Ramos (cell line): ENCODE data around the gene ANTKMT.

Experiments used
- in situ Hi-C: fragments of 300-500 bp; cut with MboI; formaldehyde crosslinking; loops from one replicate; pipeline ENCODE4 v1.14.3; 2022; ENCODE audit warnings: low sequenced_read_pairs; ENCODE audit not compliant: unreplicated experiment

Gene ANTKMT

DNA sequence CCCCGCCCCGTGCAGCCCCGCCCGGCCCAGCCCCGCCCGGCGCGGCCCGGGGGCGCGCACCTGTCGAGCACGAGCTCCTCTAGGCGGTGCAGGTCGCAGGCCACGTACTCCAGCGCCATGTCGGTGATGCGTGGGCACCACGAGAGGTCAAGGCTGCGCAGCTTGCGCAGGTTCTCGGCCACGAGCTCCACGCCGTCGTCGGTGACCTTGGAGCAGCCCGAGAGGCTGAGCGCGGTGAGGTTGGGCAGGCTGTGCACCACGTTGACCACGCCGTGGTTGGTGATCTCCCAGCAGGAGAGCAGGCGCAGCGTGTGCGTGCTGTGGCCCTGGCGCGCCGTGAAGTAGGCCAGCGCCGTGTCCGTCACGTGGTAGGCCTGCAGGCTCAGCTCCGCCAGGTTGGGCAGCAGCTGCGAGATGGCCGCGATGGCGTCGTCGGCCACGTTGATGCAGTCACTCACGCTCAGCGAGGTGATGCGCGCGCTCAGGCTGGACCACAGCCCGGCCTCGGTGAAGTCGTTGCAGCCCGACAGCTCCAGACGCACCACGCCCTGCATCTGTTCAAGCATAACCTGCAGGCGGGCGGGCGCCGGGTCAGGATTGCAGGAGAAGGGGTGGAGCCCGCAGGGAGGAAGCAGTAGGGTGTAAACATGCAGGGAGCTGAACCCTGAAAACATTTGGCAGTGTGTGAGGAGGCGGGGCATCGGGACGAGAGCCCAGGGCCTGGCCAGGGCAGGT lies 25.4 kb upstream of the ANTKMT start:
- in situ Hi-C loops, result no loop called here

DNA sequence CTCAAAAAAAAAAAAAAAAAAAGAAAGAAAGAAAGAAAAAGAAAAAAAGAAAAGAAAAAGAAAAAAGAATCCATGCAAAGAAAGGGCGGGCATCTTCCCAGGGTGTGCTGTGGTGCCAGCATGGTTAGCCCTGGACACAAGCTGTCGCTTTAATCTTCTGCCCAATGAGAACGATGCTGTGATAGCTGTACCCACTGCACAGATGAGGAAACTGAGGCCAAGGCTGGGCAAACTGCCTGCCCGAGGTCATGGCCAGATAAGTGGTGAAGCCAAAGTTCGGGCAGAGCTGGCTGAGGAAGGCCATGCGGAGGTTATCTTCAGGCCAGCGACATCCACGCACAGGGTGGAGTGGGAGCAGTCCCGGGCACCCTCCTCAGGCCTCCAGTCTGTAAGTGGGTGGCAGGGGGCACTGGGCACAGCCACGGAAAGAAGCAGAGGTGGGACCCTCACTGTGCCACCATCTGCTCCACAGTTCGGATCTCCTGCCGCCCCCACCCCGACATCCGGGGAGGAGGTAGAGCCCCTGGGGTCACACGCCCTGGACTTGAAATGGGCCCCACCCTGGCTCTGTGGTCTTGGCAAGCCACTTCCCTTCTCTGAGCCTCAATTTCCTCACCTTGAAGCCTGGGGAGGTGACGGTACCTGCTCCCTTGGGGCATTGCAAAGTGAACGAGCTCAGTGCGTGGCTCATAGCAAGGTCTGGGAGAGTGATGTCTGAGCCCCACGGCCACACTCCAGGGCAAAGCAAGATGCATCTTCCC lies 21.9 kb upstream of the ANTKMT start:
- in situ Hi-C loops, result no loop called here

DNA sequence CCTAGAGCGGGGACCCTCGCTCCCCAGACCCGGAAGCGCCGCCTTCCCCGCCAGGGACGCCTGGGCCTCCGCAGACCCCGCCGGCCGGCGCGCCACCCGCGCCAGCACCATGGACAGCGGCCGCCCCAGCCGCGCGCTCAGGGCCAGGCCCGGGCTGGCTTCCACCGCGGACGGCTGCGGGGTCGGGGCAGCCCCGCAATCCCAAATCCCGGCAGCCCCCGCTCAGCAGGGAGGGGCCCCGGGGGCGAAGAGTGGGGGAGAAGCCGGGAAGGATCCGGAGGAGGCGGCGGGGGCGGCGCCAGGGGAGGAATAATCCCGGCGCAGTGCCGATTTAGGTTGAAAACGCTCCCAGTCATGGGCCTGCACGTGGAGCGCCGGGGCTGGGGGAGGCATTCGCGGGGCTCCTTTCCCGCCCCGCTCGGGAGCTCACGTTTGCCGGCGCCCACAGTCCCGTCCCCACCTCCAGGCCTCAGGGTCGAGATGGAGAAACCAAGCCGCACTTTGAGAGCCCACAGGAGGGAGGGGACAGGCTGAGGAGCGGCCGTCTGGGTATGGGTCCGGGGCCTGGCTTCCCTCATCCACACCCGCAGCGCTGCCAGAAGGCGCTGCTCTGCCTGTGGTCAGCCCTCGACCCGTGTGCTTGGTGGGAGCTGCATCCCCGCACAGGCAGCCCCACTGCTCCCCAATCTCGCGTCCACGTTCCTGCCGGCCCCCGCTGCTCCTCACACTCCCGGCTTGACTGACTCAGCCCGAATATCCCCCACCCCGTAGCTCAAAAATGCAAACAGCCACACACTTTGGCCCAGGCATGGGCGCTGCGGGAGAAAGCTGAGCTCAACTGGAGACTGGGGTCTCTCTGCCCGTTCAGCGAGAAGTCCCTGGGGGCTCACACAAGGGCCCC lies 20.0 kb upstream of the ANTKMT start:
- in situ Hi-C loops, result loop anchor here (25.0 kb wide), 1 partner anchor 361 kb away; the partner anchor contains the start of gene SSTR5

DNA sequence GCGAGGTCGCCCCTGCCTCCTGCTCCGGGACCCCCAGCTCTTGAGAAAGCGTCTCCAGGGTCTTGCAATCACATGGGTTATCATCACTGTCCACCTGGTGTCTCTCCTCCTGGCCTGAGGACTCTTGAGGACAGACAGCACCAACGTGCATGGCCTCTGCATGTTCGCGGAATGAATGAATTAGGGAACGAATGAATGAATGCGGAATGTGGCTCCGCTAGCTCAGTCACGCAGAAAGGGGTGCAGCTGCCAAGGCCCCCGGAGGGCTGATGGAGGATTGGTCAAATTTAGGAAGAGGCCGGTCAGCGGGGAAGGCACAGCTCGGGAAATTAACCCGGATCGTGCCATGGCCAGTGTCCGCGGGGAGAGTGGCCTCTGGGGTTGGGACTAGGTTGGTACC lies 18.6 kb upstream of the ANTKMT start:
- in situ Hi-C loops, result loop anchor here (25.0 kb wide), 1 partner anchor 360 kb away; the partner anchor contains the start of gene SSTR5

DNA sequence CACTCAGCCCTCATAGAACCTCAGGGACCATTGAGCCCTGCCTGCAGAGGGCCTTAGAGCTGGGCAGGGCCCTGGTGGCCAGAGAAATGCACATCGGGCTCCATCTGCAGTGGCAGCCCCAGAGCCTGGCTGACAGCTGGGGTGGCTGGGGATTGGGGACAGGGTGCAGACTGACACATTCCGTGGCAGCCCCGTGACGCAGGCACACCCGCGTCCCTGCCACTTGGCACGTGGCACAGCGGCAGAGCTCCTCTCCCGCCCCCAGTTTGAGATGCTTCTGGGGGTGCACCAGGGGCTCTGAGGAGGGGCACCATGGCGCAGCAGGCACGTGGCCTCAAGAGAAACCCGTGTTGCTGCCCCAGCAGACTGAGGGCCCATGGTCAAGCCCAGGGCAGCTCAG lies 17.5 kb upstream of the ANTKMT start:
- in situ Hi-C loops, result loop anchor here (25.0 kb wide), 1 partner anchor 359 kb away; the partner anchor contains the start of gene SSTR5

DNA sequence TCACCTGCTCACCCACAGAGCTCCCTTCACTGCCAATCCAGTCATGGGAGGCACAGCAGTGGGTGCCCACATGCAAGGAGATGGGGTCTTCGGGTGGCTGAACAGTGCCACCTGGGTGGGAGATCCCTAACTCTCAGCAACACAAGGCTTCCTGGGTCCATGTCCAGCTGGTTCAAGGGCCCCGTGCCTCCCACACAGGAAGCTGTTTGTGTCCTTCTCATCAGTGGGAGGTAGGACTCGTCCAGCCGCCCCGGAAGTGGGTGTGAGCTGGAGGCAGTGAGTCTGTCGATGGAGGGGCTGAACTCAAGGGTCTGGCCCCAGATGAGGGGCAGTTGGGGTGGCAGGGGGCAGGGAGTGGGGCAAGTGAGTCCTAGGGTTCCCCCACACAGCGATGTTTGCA lies 16.9 kb upstream of the ANTKMT start:
- in situ Hi-C loops, result loop anchor here (25.0 kb wide), 1 partner anchor 358 kb away; the partner anchor contains the start of gene SSTR5

DNA sequence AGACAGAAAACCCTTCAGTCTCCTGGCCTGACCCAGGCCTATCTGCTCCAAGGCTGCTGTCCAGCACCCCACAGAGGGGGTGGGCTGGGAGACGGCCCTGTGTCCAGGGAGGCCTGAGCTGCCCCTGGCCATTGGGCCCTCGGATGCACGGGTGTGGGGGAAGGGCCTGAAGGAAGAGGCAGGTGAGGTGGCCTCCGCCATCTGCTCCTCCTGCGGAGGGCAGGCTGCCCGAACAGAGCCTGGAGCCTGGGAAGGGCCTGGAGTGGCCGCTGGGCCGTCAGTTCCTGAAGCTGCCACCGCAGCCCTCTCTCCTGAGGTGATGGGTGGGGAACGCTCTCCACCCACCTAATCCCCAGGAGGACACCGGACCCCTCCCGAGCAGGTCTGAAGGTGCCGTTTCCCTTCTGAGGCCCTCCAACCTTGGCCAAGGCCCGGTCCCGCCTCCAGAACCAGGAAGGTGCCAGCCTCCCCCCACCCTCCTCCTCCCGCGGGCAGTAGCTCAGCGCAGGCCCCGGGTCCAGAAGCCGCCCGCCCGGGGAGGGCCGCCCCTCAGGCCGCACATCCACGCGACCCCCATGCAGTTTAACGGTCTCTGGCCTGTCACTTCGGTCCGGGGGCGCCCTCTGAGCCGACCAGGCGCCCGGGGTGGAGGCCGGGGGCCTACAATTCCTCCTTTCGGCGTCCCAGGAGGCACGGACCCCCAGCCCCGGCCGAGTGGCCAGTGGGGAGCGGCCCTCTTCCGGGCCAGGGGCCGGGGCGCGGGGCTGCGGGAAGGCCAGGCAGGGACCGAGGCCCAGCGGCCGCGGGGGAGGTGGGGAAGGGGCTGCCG lies 16.2 kb upstream of the ANTKMT start:
- in situ Hi-C loops, result loop anchor here (25.0 kb wide), 1 partner anchor 358 kb away; the partner anchor contains the start of gene SSTR5

DNA sequence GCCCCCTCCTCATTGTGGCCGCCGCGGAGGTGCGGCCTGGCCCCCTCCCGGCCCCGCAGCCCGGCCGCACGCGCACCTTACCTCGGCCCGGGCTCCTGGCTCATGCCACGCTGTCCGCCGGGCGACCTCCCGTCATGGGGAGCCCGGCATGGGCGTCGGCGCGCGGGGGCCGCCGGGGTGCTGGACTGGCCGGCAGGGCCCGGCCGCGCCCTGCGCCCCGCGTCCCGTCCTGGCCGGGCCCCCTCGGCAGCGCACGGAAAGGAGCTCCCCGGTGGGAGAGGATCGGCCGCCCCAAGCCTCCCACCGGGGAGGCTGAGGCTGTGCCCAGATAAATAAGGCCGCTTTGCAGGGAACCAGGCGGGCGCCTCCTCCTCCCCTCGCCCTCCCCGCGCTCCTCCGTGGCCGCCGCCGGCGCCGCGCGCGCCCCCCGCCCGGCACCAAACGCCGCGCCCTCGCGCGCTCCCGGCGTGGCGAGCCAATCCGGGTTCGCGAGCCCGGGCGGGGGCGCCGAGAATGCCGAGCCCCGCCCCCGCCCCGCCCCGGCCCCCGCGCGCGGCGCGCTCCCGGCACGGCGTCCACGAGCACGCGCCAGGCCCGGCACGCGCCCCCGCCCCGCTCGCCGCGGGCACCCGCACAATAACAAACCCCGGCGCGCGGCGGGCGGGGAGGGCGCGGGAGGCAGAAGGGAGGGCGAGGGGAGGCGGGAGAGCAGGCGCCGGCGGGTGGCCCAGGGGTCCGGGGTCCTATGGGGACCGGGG lies 15.3 kb upstream of the ANTKMT start, which contains the start of gene FBXL16:
TSS of gene FBXL16 (minus strand) at position 371 of the 758 bp plus-strand sequence. CDS start 8,396 bp downstream, outside the sequence.
- in situ Hi-C loops, result loop anchor here (25.0 kb wide), 1 partner anchor 357 kb away; the partner anchor contains the start of gene SSTR5

DNA sequence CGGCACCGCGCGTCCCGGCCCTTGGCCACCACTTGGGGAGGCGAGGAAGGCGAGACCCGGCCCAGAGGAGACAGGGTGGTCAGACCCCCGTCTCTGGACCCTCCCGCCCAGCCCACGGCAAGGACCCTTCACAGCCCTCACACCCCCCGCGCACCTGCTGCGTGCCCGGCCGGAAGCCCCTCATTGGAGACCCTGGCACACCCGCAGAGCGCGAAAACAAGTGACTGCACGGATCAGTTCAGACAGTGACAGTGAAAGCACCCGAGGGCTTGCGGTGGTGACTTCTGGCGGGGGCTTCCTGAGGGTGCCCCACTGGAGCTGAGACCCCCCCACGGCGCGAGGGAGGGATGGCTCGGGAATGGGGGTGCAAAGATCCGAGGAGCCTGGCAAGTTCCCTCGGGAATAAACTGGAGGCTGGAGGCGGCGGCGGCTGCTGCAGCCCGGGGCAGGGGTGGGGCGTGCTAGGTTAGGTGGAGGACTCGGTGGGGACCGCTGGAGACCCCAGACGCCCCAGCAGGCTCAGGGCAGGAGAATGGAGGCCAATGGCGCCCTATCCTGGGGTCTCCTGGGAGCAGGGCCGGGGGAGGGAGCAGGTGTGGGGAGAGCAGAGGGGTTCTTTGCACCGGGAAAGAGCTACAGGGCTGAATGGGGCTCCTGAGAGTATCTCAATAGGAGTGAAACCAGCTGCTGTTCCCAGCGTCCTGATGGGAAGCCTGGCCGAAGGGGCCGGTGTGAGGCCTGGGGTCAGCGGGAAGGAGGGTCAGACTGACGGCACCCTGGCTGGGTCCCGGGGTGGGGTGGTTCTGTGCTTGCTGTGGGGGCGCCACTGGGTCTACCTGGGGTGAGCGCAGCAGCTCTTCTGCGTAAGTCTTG lies 14.5 kb upstream of the ANTKMT start:
- in situ Hi-C loops, result loop anchor here (25.0 kb wide), 1 partner anchor 356 kb away; the partner anchor contains the start of gene SSTR5

DNA sequence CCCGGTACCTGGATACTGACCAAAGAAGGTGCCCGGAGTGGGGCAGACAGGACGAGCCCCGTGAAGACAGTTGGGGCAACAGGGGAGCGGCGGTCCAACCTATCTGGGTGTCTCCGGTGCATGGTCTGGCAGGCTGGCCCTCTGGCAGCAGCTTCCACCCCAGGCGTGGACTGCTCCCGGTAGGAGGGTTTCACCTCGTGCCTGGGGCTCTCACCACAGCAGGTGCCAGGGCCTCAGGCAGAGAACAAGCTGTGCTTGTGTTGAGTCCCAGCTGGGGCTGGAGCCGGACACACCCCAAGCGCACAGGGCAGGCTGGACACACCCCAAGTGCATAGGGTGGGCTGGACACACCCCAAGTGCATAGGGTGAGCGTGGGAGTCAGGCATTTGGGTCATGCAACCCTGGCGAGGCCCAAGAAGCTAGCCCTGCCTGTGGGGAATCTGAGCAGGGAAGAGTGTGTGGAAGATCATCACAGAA lies 13.8 kb upstream of the ANTKMT start:
- in situ Hi-C loops, result loop anchor here (25.0 kb wide), 1 partner anchor 355 kb away; the partner anchor contains the start of gene SSTR5

DNA sequence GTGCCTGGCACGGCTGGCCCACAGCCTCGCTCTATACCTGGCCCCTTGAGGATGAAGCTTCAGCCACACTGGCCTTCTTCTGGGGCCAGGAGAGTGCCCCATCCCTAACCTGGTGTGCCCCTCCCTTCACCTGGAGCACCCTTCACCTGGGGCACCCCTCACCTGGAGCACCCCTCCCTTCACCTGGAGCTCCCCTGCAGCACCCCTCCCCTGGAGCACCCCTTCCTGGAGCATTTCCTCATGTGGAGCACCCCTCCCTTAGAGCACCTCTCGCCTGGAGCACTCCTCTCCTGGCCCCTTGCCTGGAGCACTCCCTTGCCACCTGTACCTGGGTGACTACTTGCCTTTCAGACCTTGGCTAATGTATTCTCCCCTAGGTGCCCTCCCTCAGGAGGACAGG lies 12.9 kb upstream of the ANTKMT start:
- in situ Hi-C loops, result loop anchor here (25.0 kb wide), 1 partner anchor 354 kb away; the partner anchor contains the start of gene SSTR5

DNA sequence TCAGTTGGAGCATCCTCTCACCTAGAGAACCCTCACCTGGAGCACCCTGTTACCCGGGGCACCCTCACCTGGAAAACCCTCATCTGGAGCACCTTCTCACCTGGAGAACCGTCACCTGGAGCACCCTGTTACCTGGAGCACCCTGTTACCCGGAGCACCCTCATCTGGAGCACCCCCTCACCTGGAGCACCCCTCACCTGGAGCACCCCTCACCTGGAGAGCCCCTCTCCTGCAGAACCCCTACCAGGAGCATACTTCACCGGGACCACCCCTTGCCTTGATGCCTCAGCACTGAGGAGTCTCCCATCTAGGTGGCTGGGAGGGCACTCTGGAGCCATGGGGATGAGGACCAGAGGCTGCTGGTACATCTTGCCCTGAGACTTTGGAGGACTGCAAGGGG lies 12.0 kb upstream of the ANTKMT start:
- in situ Hi-C loops, result loop anchor here (25.0 kb wide), 1 partner anchor 353 kb away; the partner anchor contains the start of gene SSTR5

DNA sequence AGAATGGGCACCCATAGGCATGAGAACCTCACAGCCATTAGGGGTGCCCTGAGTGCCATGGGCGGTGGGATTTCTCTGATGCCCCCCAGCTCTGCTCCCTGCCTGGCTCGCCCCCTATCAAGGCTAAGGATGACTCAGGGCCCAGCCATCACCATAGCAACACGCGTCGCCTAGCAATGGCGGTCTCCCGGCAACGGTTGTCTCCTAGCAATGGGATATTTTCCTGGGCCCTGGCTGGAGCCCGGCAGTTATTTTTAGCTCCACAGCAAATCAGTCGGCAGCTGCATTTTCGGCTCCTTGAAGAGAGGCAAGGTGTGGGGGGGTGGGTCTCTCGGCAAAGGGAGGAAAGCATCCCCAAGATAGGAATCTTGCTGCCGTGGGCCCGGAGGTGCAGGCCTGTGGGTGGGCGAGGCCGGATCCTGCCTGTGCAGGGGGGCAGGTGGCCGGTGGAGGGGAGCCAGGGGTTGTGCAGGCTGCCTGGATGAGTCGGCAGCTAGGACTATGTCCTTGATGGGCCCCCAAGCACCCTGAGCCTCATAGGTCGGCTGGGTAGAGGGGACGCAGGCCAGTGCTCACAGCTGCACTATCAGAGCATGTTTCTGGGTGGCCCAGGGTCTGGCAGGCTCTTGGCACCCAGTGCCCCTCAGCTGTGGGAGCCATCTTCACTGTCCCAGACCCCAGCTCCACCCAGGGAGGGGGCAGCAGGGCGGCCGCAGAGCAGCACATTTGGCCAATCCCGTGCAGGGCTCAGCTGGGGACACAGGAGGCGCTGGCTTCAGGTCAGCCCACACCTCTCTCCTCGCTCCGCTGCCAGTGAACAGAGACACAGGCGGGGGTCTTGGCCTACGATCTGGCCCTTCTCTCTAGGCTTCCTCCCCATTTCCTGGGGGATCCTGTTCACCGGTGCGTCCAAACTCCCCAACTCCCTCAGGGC lies 11.1 kb upstream of the ANTKMT start:
- in situ Hi-C loops, result loop anchor here (5.0 to 25.0 kb wide), 2 partner anchors 77 to 352 kb away; partner anchors contain the start of genes CHTF18, RPUSD1 and SSTR5

DNA sequence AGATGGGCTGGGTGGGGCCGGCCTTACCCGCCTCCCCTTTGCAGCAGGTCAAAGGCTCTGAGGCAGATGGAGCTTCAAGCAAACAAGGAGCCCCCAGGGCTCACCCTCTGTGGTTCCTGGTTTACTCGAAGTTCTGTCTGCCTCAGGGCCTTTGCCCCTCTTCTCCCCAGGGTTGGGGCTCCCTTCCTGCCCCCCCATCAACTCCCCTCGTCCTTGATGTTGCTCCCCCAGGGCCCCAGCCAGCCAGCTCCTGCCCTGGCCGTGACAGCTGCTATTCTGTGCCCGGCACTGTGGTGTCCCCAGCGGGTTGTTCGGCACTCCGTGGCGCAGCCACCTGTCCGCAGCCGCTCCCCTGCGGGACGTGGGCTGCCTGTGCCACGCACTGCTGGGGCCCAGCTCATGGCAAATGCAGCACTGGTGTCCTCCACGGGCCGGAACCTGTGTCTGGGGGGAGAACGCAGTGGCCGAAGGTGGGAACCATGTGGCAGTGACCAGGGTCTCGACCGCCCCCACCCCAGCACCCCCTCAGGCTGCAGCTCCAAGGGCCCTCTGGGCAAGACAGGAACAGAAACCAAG lies 10.4 kb upstream of the ANTKMT start:
- in situ Hi-C loops, result loop anchor here (5.0 to 25.0 kb wide), 2 partner anchors 77 to 352 kb away; partner anchors contain the start of genes CHTF18, RPUSD1 and SSTR5

DNA sequence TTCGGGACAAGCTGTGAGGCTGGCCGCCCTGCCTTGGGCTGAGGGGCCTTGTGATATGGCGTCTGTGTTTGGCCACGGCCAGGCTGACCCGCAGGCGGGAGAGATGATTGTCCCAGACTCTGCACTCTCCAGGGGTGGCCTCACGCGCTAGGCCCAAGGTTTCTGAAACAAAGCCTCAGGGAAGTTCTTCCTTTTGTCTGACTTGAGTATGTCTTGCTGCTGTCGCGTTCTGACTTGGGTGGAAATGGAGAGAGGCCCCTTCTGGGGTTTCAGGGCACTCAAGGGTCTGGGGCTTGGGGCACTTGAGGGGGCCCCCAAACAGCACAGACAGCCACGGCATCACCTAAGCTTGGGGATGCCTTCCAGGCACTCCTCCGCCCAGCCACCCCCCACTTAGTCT lies 9.9 kb upstream of the ANTKMT start:
- in situ Hi-C loops, result loop anchor here (5.0 to 25.0 kb wide), 2 partner anchors 76 to 351 kb away; partner anchors contain the start of genes CHTF18, RPUSD1 and SSTR5
